NAMALWA (cell line): ENCODE measurements around the gene SPACA5B.
"Not testable (repeated sequence)": the region's sequence is repeated elsewhere in the genome, so short reads cannot be mapped to it uniquely, and the experiment has no call there.

Experiments used
- DNase-seq: peaks from one replicate; pipeline ENCODE4 v3.0.0-alpha.2; 2015; ENCODE audit warnings: low spot score

Gene SPACA5B

DNA sequence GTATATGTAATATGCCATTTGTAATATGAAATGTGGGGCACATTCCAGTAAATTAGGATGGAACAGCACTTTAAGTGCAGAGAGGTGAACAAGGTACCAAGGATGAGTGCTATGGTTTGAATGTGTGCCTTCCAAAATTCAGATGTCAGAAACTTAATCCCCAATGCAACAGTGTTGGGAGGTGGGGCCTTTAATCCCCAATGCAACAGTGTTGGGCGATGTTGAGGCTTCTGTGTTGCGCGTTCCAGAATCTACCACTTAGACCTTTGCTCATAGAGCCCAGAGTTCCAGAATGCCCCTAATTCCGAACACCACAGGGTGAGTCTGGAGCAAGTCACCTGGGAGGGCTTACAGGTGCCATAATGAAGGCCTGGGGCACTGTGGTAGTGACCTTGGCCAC lies at the start of gene SPACA5B:
SPACA5B (plus strand) TSS at position 301 of the 400 bp plus-strand sequence; CDS start at position 363, 62 bp downstream.
- not testable (repeated sequence) for DNase-seq

- DNase-seq = peak; percentile 70
Observed at GRCh38 chrX:48083212-48083611, 47.2 kb upstream of the SPACA5B start.

- DNase-seq = no peak
Observed at GRCh38 chrX:48083706-48084105, 46.7 kb upstream of the SPACA5B start.

GRCh38 chrX:48086082-48086481 lies 44.3 kb upstream of the SPACA5B start:
- DNase-seq = no peak

DNA sequence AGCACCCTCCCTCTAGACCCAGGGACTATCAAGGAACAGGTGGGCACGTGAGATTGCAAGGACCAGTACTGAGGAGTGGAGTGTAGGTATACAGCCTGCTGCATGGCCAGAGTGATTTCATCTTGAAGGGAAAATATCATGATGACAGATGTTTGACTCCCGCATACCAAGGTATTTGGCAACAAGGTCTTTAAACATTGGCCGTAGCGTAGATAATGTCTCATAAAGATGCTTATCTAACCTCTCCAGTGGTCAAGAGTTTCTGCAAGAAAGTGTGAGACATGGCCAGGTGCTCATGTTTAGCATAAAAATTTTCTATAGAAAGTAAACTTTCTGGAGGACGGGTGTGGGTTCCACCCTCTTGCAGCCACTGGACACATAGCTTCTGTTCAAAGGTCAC lies 40.3 kb upstream of the SPACA5B start:
- DNase-seq = no peak

DNA sequence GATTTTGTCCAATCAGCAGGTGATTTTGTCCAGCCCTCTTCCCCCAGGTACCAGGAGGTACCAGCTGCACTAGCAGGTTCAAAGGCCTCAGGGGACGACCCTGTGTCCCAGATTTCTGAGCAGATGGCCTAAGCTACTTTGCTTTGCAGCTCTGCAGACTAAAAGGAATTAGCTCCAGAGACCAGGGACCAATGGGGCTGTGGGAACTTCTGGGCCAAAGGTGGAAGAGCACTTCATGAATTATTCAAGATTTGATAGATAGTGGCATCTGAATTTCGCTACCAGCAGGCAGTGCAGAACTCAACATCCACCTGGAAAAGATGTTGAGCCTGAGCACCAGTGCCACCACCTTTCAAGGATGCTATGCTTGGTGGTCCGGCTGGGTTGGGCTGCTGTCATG lies 37.9 kb upstream of the SPACA5B start:
- DNase-seq = not testable (repeated sequence)

GRCh38 chrX:48101443-48101842 lies 29.0 kb upstream of the SPACA5B start:
- no peak for DNase-seq

DNA sequence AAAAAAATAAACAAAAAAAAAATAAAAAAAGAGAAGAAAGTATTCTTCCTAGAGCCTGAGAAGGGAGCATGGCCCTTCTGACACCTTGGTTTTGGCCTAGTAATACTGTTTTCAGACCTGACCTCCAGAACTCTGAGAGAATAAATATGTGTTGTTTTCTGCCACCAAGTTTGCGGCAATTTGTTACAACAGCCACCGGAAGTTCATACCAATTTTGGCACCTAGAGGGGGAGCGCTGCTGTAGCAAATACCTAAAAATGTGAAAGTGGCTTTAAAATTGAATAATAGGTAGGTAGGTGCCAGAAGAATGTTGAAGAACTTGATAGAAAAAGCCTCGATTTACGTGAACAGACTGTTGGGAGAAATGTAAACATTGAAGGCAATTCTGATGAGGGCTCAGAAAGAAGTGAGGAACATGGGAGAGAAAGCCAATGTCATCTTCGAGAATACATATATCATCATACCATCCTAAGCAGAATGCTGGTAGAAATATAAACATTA lies 27.5 kb upstream of the SPACA5B start:
- no peak for DNase-seq

DNA sequence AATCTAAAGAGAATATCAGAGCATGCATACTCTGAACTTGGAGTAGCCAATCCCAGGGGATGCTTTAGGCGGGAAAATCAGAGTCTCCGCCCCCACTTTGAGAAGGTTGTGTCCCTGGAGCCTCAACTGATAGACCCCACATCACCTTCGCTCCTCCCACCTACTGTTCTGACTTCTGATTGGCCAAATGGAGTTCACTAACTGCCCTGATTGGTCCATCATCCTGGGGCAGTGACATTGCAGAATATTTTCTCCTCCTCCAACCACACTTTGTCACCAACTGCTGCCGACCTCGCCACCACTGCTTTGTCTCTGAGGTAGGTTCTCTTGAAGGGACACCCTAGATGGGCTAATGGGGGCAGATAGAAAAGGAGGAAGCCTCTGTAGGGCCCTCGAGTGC lies 22.7 kb upstream of the SPACA5B start:
- DNase-seq = peak; percentile 13

DNA sequence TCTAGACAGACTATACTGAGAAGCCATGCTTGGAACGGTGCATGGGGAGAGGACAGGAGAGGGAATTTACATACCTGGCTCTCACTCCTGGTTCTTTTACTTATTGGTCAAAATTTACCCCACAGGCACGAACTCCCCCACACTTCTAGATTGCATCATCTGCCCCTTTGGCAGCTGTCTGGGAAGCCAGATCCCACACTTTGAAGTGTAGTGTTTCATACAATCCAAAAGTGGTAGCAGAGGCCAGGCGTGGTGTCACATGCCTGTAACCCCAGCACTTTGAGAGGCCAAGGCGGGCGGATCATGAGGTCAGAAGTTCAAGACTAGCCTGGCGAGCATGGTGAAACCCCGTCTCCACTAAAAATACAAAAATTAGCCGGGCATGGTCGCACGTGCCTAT lies 5.1 kb upstream of the SPACA5B start:
- not testable (repeated sequence) for DNase-seq

- not testable (repeated sequence) for DNase-seq
Observed at GRCh38 chrX:48132308-48132844, 1.9 kb downstream of the SPACA5B start.

GRCh38 chrX:48139076-48139475 lies 8.7 kb downstream of the SPACA5B start:
- not testable (repeated sequence) for DNase-seq

DNA sequence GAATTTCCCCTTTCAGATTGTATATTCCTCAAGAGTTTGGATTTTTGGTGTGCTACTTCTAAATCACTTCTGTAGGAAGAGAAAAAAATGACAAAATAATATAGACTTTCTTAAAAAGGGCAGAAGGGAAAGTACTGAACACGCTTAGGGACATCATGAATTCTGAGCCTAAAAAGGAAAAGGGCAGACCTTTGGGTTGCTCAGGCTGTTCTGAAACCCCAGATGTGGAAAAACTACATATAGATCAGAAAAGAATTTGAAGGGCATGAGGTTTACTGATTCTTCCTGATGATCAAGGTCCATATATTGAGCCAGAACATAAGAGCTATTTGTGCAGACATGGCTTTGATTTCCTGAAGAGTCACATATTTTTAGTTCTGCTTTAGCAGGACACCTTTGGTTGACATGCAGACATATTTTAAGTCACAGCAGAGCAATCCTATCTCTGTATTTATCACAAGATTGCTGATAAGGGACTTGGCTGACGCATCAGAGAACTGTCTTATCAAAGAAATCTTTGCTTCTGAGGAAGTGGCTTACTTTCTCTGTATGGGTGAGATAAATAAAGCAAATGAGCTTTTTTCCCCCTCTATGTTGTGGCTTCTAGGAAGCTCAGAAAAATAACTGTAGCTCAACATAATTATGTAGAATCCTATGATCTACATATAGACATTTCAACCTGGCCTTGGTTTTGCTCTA lies 11.5 kb downstream of the SPACA5B start:
- not testable (repeated sequence) for DNase-seq

- not testable (repeated sequence) for DNase-seq
Observed at GRCh38 chrX:48142697-48143096, 12.3 kb downstream of the SPACA5B start.

- DNase-seq = no peak
Observed at GRCh38 chrX:48153769-48154168, 23.3 kb downstream of the SPACA5B start.

- DNase-seq = no peak
Observed at GRCh38 chrX:48154796-48155195, 24.4 kb downstream of the SPACA5B start.

GRCh38 chrX:48156014-48156413 lies 25.6 kb downstream of the SPACA5B start:
- no peak for DNase-seq

- no peak for DNase-seq
Observed at GRCh38 chrX:48165241-48165640, 34.8 kb downstream of the SPACA5B start.

GRCh38 chrX:48166322-48166721 lies 35.9 kb downstream of the SPACA5B start:
- not testable (repeated sequence) for DNase-seq

DNA sequence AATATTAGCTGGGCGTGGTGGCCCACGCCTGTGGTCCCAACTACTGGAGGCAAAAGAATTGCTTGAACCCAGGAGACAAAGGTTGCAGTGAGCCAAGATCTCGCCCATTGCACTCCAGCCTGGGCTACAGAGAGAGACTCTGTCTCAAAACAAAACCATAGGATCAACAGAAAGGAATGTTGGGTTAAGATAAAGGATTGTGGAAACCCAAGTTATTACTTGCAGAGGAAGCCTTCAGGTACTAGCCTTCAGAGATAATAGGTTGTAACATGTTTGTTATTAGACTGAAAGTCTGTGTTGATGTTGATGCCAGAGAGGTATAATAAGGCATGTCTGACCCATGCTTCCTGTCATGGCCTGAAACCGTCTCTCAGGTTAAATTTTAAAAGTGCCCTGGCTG lies 49.3 kb downstream of the SPACA5B start:
- no peak for DNase-seq

GRCh38 chrX:48180811-48181210 lies 50.4 kb downstream of the SPACA5B start:
- no peak for DNase-seq

GRCh38 chrX:48181882-48182281 lies 51.5 kb downstream of the SPACA5B start:
- not testable (repeated sequence) for DNase-seq
